CD4-positive, alpha-beta T cell treated with Interleukin-15 for 1 hour (primary cell): ENCODE measurements around the gene ATP7B.
A peak's percentile ranks its signal among the peaks of the same experiment; 100 is the strongest.
"Not testable (repeated sequence)": the region's sequence is repeated elsewhere in the genome, so short reads cannot be mapped to it uniquely, and the experiment has no call there.

ENCODE experiments used
- DNase-seq: peaks from one replicate; pipeline ENCODE4 v3.0.0-alpha.2; 2020

ATP7B gene

DNA sequence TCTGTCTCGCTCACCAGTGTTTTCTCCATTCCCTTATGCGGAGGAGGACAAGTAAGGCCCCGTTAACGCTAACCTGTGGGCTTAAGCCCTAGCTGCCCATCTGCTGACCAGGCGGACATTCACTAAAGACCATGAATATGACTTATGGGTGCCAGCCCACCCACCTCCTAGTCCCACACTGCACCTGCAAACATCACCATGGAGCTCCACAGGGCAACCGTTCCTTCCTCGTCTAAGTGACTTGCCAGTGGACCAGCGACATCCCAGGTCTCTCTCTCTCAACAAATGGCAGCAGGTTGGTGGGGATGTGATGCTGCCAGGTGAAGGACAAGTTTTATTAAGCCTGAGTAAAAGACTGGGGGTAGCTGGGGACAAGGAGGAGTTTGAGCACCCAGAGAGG, 94.3 kb downstream of the ATP7B start:
- DNase-seq, result no peak

DNA sequence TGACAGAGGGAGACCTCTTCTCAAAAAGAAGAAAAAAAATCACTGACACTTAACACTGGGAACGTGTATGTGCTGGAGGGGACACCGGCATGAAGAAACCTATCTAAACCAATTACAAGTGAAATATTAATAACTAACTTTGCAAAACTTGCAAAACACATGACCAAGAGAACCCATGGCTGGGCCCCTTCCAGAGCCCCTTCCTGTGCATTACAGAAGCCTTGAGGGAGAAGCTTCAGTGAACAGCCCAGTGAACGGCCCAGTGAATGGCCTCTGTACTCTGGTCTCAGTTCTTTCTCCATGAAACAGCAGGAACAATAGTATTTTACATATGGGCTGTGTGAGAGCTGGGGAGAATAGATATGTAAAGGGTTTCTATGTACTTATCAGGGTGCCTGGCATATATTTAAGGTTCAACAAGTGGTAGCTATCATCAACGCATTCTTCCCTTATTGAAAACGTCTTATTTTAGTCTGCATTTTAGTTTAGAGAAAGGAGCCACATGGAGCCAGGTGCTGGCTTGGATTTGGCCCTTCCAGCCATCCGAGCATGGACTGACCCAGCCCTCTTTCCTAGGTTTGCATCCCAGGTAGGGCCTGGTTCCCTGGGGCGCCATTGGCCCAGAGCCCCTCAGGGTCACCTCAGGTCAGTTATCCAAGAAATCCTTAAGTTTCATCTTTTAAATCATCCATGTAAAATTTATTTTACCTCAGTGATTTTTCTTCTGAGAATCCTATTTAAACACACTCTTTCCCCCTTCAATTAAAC, 95.0 kb downstream of the ATP7B start:
- no peak for DNase-seq

DNA sequence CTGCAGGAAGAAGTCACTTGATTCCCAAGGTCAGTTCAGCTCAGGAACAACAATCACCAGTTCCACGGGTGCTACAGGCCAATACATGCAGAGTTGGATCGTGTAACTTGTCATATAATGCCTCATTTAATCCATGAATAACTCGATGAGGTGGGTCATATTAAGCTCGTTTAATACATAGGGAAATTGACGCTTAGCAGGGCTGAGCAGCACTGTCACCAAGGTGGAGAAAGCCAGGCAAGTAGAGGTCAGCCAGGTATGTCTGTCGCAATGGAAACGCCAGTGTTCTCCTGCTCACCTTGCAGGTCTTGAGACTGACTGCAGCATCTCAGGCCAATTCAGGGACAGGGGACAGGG, 97.1 kb downstream of the ATP7B start:
- no peak for DNase-seq

- DNase-seq, result no peak
Observed at GRCh38 chr13:51913421-51914136, 97.7 kb downstream of the ATP7B start.

- DNase-seq, result no peak
Observed at GRCh38 chr13:51912511-51913225, 98.6 kb downstream of the ATP7B start.

- no peak for DNase-seq
Observed at GRCh38 chr13:51912091-51912490, 99.2 kb downstream of the ATP7B start.

DNA sequence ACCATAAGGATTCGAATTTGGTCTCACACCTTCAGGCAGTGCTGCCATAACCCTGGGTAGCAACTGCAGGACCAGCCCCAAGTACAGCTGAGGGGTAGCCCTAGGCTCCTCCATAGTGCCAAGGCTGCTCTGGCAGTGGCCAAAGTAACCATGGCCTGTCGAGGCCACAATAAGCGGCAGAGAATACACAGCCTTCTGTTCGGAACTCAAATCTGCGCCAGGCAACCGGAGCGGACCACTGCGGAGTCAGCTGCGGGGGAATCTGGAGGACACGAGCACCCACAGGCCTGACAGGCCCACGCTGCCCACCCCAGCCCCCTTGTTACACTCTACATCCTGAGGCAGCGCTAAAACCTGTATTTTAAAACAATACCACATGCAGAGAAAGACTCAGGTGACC, 100.7 kb downstream of the ATP7B start:
- no peak for DNase-seq

DNA sequence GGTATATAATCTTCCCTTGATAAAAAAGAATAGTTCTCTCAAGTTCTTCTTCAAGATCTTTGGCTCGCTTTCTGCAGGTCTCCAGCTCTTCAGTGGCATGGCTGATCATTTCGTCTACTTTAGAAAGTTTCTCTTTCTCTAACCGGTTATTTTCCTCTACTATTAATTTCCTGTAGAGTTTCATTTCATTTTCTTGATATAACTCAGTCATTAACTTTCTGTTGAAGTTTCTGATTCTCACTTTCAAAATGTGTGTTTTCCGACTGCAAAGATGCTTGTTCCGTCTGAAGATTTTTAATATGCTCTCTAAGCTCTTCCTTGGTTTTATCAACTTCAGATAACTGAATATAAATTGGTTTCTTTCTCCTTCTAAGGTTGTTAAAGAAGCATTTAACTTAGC, 102.0 kb downstream of the ATP7B start:
- not testable (repeated sequence) for DNase-seq

DNA sequence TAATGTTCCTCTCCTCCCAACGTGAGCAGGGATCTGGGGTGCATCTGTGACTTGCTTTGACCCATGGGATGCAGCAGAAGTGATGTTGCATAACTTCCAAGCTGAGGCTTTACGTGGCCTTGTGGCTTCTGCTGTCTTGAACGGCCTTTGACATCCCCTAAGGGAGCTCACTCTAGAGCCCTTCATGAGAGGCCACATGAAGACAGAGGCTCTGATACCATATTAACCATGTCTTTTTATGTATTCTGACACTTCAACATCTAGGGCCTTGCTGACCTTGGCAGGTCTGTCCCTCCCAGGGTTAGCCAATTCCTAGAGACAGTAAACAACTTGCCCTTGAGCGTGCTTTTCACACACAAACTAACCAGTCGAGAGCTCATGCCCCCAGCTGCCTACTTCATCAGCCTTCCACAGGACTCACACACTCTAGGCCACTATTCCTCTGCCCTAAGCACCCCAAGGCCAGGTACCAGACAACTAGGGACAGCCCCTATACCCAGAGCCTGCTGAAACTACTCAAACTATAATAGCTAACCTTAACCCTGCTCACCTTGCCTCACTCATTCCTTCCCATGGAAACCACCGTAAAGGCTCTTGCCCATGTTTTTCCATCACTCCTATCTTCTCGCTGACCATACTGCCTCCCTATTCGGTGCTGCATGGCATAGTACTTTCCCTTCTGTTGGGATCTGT, 104.1 kb downstream of the ATP7B start:
- DNase-seq, result no peak

DNA sequence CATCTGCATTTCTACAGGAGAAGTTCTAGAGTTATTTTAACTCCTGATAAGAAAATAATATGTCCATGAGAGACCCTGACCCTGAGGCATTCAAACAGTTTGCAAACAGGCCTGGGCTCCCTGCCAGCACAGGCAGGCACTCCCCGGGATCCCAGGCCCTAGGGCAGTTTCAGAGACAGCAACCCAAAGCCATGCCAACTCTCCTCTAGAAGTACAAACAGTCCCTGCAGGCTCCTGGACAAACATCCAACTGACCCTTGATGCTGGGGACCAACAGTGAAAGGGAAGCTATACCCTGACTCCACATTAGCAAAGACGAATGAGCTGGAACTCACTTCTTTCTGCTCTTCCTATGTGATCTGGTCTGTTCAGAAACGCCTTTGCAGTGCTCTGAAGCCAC, 104.7 kb downstream of the ATP7B start:
- no peak for DNase-seq

GRCh38 chr13:51905787-51906186, 105.5 kb downstream of the ATP7B start:
- no peak for DNase-seq

DNA sequence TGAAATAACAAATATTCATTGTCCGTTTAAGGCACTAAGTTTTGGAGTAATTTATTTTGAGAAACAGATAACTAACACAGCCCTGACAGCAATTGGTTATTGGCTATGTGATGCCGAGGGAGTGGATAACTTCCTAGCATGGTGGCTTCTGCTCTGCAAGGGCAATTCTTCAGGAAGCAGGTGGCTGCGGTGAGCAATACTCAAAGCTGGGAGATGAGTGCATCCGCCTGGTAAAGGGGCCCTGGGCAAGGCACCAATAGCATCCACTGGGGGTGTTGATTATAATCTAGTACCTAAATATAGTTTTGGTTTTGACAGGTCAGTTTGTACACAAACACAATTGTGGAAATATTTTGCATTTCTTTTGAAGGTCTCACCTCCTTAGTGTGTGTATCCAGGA, 108.5 kb downstream of the ATP7B start:
- no peak for DNase-seq

- no peak for DNase-seq
Observed at GRCh38 chr13:51900471-51900870, 110.8 kb downstream of the ATP7B start.

DNA sequence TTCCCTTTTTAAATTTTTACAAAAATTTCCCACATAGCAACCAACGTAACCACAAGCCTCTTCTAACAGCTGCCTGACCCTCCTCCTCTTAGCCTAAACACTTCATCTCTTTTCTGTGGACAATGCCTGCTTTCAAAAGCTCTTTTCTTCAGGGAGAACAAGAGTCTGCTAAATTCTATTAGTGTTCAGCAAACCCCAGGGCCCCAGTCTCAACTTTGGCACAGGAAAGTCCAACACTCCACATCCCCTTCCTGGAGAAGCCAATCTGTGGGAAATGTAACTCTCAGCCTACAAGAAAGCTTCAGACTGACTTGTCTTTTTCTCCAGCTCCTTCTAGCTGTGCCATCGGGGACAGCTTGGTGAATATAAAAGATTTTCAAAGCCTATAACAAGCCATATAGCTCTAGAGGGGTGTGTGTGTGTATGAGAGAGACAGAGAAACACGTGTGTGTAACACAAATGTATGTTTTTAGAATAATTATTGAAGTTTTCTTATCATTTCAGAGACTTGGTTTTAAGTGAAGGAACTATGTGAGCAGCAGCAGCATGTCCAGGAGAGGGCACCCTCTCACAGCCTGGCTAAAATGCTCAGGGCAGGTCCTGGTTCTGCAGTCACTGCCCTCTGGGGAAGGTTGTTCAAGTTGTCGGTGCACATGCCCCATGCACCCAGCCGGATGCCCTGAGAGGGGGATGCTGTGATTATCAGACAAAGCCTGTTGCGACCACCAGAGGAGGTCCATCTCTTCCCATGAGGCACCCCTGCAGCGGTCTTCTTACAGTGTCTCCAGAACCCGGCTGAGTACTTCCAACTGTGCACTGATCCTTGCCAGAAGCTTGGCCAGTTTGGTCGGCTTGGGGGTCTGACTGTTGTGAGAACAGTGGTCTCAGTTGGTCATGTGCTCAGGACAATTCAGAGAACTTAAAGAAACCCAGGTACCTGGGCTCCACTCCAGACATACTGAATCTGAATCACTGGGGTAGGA, 115.1 kb downstream of the ATP7B start:
- DNase-seq, result peak; percentile 22

GRCh38 chr13:51894239-51894638, 117.0 kb downstream of the ATP7B start:
- DNase-seq, result no peak

GRCh38 chr13:51892657-51893056, 118.6 kb downstream of the ATP7B start:
- DNase-seq, result no peak

- no peak for DNase-seq
Observed at GRCh38 chr13:51887468-51887867, 123.8 kb downstream of the ATP7B start.

GRCh38 chr13:51885651-51886050, 125.6 kb downstream of the ATP7B start:
- no peak for DNase-seq

DNA sequence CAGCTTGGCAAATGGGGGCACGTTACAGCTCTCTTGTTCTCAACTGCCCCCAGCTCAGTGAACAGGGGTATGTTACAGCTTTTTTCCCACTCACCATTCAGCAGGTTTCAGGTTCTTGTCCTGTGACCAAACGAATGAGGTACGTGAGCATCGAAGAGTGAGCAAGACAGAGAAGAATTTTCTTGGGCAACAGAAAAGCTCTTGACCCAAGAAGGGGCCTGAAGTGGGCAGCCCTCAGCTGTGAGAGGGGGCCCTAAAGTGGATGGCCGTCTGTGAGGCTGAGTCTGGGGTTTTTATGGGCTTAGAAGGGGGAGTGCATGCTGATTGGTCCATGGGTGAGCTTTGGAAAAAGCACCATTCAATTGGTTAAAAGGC, 128.0 kb downstream of the ATP7B start:
- no peak for DNase-seq
